Thymus (tissue), 11 donors: ENCODE measurements around the gene RAP1GAP. TPM values are rescaled to one million over a fixed set of nuclear protein-coding genes. Genes with fewer than 3 reads are reported as not detected.

ENCODE experiments used
- DNase-seq, 9 donors: peaks; one replicate each; pipeline ENCODE4 v3.0.0-alpha.2; 2013; ENCODE audit warnings: low spot score in 9 of 9, low read depth in 6 of 9, missing footprints in 1 of 9
- H3K27ac ChIP-seq, 2 donors: one replicate each; pipeline ENCODE4 v1.5.1; 2013; ENCODE audit warnings: control low read depth in 1 of 2, low read depth in 1 of 2, low read length in 1 of 2, mild to moderate bottlenecking in 1 of 2, moderate library complexity in 1 of 2
- H3K27me3 ChIP-seq, 2 donors: one replicate each; pipeline ENCODE4 v1.5.1; 2013; ENCODE audit warnings: low read length in 1 of 2; ENCODE audit not compliant: control insufficient read depth in 2 of 2, insufficient read depth in 1 of 2
- H3K36me3 ChIP-seq, 2 donors: one replicate each; pipeline ENCODE4 v1.5.1; 2013; ENCODE audit warnings: low read length in 1 of 2, mild to moderate bottlenecking in 1 of 2, moderate library complexity in 1 of 2; ENCODE audit not compliant: control insufficient read depth in 2 of 2, insufficient read depth in 2 of 2
- H3K4me1 ChIP-seq, 2 donors: one replicate each; pipeline ENCODE4 v1.5.1; 2013; ENCODE audit warnings: low read length in 2 of 2; ENCODE audit not compliant: control insufficient read depth in 2 of 2, insufficient read depth in 2 of 2
- H3K4me3 ChIP-seq, 2 donors: one replicate each; pipeline ENCODE4 v1.5.1; 2013; ENCODE audit warnings: low read length in 2 of 2, control low read depth in 1 of 2, mild to moderate bottlenecking in 1 of 2
- H3K9me3 ChIP-seq, 2 donors: one replicate each; pipeline ENCODE4 v1.5.1; 2013; ENCODE audit warnings: low read length in 1 of 2, mild to moderate bottlenecking in 1 of 2; ENCODE audit not compliant: control insufficient read depth in 2 of 2, insufficient read depth in 1 of 2
- WGBS: extraction: QIAGEN DNeasy Blood & Tissue Kit; methylation state at CpG from one replicate; pipeline ENCODE4 v1.1.7; 2013; 5-methylcytosine and 5-hydroxymethylcytosine counted together
- polyA plus RNA-seq: library from polyadenylated mRNA; stranded (reverse); fragments of 200-250 nt; gene quantifications from one replicate; pipeline ENCODE4 v1.2.3, GENCODE V29; 2013
- total RNA-seq: library from RNA; stranded (reverse); fragments of 120-200 nt; gene quantifications from one replicate; pipeline ENCODE4 v1.2.4, GENCODE V29; 2013
- donor health status: healthy.

Gene RAP1GAP
- total and polyA plus RNA-seq, 2 donors: 1.6 to 3.5 TPM

DNA sequence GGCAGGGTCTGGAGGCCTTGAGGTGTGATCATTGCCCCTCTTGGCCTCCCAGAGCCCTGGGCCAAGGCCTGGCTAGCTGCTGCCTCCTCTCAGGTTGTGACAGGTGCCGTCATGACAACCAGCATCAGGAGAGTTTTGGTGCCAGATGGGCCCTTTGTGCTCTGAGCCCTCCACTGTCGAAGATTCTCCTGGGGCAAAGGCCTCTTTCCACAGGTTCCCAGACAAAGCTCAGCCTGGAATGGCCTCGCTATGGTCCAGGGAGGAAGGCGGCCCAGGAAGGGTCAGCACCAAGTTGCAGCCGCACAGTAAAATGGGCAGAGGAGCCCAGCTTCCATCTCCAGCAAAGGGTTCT lies 81.6 kb downstream of the RAP1GAP start:
- Histone ChIP-seq H3K27me3 (peaks cover 0 to 9% of the 10 kb centered on the region in 2 donors), H3K27ac (no peak overlapping the region), H3K36me3 (no peaks in the 10 kb centered on the region), H3K4me1 (no peaks in the 10 kb centered on the region), H3K9me3 (no peaks in the 10 kb centered on the region), H3K4me3 (no peak overlapping the region)
- WGBS: 76% methylated on average over 5 of the region's 5 CpGs
- no peak for DNase-seq

DNA sequence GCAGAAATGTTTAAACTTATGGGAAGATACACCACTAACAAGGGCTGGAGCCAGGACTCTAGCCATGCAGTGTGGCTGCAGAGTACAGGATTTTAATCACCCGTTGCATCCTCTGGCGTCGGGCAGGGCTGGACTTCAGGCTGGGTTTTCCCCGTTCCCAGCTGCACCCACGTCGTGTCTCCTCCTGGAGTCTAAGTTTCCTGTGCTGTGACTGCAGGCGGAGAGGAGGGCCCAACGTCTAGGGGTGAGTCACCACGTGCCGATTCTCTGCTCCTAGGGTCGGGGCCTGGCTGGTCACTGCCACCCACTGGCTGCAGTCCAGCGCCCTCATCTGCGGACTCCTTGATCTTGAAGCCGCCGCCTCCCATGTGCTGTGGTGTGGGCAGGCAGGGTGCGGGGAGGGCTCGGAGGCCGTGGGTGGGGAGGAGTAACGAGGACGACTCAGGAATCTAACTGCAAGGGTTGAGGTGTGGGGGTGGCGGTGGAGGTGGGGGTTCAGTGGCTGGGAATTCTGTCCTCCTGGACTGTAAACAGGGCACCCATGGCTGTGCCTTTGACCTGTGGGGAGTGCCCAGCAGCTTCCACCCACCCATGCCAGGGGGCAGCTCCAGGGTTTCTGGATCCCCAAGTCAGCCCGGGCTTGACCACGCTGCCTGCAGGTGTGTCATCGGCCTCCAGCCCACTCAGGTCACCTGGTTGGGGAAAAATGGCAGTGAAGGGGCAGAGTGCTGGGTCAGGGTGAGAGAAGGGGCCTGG lies 82.1 kb downstream of the RAP1GAP start:
- peaks cover 0 to 9% of the 10 kb centered on the region in 2 donors for H3K27me3 ChIP-seq
- no peaks in the 10 kb centered on the region for H3K36me3 ChIP-seq
- WGBS: 71% methylated on average over 24 of the region's 24 CpGs
- no peak for DNase-seq
- no peak overlapping the region for H3K27ac ChIP-seq
- H3K4me3 ChIP-seq: no peak overlapping the region
- H3K9me3 ChIP-seq: no peaks in the 10 kb centered on the region
- no peaks in the 10 kb centered on the region for H3K4me1 ChIP-seq

DNA sequence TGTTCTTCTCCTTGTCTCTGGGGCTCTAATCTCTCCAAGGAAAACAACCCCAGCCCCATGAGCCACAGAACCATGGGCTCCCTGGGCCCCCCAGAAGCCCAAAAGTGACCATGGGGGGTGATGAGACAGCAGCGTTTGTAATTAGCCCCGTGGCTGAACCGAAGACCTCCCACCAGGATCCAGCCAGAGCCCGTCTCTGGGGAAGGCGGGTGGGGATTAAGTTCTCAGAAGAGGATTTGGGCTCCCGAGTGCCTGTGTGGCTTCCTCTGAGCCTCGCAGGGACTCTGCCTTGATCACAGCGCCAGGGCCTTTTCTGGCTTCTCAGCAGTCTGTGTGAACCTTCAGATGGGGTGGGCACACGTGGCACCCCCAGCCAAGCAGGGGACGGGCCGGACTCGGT lies 82.9 kb downstream of the RAP1GAP start:
- Histone ChIP-seq H3K27me3 (peaks cover 0 to 9% of the 10 kb centered on the region in 2 donors), H3K4me3 (no peak overlapping the region), H3K4me1 (no peaks in the 10 kb centered on the region), H3K9me3 (no peaks in the 10 kb centered on the region), H3K27ac (no peak overlapping the region), H3K36me3 (no peaks in the 10 kb centered on the region)
- no peak for DNase-seq
- 84% methylated on average over 12 of the region's 12 CpGs for WGBS

DNA sequence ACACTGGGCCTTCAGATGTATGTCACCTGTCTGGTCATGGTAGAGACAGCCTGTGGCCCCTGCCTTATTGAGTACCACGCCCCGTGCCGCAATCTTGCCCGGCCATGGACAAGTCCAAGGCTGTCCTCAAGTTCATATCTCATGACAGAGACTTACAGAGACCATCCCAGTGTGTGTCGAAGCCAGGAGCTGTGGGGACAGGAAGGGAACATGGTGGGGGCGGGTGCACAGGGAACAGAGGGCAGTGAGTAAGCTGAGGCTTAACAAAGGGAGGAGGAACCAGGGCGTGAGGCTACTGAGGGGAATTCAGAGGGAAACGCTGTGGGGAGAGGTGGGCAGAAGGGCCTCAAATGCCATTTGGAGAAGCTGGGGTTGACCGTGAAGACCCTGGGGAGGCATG lies 84.1 kb downstream of the RAP1GAP start:
- WGBS: 92% methylated on average over 9 of the region's 9 CpGs
- H3K27ac ChIP-seq: no peak overlapping the region
- no peaks in the 10 kb centered on the region for H3K36me3 ChIP-seq
- no peaks in the 10 kb centered on the region for H3K4me1 ChIP-seq
- no peak overlapping the region for H3K4me3 ChIP-seq
- DNase-seq: no peak
- H3K9me3 ChIP-seq: no peaks in the 10 kb centered on the region
- peaks cover 0 to 4% of the 10 kb centered on the region in 2 donors for H3K27me3 ChIP-seq

DNA sequence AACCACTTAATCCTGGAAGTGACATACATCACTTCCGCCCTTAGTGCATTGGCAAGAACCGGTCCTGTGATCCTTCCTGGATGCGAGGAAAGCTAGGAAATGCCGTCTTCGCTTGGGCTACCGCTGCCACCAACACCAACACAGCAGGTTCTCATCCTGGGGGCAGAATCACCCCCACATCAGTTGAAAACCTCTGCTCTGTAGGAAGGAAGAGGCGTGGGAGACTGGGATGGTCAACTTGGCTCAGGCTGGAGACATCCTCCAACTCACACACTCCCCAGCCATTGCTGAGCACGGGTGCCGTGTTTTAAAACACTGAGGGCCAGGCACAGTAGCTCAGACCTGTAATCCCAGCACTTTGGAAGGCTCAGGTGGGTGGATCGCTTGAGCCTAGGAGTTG lies 85.1 kb downstream of the RAP1GAP start:
- Histone ChIP-seq H3K27ac (no peak overlapping the region), H3K4me3 (no peak overlapping the region), H3K36me3 (no peaks in the 10 kb centered on the region), H3K4me1 (no peaks in the 10 kb centered on the region), H3K27me3 (peaks cover 0 to 2% of the 10 kb centered on the region in 2 donors), H3K9me3 (no peaks in the 10 kb centered on the region)
- WGBS: 81% methylated on average over 10 of the region's 10 CpGs
- DNase-seq: no peak

DNA sequence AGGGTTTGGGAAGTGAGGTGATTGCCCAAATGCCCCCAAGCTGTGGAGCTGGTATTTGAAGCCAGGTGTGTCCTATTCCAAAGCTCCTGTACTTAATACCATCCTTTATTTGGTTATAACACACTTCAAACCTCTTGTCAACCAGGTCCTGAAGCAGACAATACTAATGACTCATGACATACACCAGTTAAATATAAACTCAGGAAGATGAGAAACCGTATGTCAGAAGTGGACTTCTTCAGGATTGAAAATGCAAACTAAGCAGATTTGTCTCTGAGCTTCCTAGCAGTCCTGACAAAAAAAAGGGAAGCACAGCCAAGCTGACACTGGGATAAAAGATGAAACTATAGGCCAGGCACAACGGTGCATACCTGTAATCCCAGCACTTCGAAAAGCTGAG lies 89.4 kb downstream of the RAP1GAP start:
- WGBS: 71% methylated on average over 3 of the region's 3 CpGs
- Histone ChIP-seq H3K36me3 (no peaks in the 10 kb centered on the region), H3K27ac (no peak overlapping the region), H3K27me3 (peaks cover 0 to 11% of the 10 kb centered on the region in 2 donors), H3K9me3 (no peaks in the 10 kb centered on the region), H3K4me1 (no peaks in the 10 kb centered on the region), H3K4me3 (no peak overlapping the region)
- no peak for DNase-seq

DNA sequence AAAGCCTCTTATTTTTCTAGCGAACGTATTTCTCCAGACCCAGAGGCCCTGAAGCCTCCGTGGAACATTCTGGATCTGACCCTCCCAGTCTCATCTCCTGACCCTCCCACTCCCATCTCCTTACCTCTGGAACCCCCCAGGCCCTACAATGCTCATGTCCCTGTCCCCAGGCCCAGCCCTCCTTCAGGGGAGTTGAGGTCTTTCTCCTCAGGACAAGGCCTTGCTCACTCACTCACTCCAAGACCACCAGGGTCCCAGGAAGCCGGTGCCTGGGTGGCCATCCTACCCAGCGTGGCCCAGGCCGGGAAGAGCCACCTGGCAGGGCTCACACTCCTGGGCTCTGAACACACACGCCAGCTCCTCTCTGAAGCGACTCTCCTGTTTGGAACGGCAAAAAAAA lies 91.2 kb downstream of the RAP1GAP start:
- no peak for DNase-seq
- 93% methylated on average over 9 of the region's 9 CpGs for WGBS
- H3K4me1 ChIP-seq: peaks cover 0 to 2% of the 10 kb centered on the region in 2 donors
- H3K36me3 ChIP-seq: no peaks in the 10 kb centered on the region
- H3K9me3 ChIP-seq: no peaks in the 10 kb centered on the region
- no peak overlapping the region for H3K27ac ChIP-seq
- no peak overlapping the region for H3K4me3 ChIP-seq
- H3K27me3 ChIP-seq: peaks cover 0 to 26% of the 10 kb centered on the region in 2 donors

DNA sequence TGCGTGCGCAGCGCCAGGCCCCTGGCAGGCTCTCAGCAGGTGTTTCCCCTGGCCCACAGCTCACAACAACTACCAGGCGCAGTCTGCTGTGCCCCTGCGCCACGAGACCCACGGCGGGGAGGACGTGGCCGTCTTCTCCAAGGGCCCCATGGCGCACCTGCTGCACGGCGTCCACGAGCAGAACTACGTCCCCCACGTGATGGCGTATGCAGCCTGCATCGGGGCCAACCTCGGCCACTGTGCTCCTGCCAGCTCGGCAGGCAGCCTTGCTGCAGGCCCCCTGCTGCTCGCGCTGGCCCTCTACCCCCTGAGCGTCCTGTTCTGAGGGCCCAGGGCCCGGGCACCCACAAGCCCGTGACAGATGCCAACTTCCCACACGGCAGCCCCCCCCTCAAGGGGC lies 91.8 kb downstream of the RAP1GAP start:
- no peaks in the 10 kb centered on the region for H3K36me3 ChIP-seq
- H3K27me3 ChIP-seq: peaks cover 0 to 28% of the 10 kb centered on the region in 2 donors
- WGBS: 88% methylated on average over 26 of the region's 26 CpGs
- H3K27ac ChIP-seq: no peak overlapping the region
- no peaks in the 10 kb centered on the region for H3K9me3 ChIP-seq
- no peak for DNase-seq
- H3K4me1 ChIP-seq: peaks cover 0 to 2% of the 10 kb centered on the region in 2 donors
- no peak overlapping the region for H3K4me3 ChIP-seq

DNA sequence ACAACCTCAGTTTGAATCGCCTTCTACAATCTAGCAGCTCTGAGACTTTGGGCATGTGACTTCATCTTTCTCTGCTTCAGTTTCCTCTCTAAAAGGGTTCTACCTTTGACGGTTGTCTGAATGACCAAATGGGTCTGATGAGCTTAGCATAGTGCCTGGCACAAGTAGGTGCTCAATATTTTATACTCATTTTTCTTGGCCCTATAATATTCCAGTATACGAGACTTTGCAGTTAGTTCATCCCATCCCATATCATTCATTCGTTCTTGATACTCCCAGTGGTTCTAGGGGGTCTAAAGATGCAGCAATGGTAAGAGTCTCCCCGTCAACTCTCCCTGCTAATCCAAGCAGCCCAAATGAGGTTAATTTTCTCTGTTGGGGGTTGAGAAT lies 92.4 kb downstream of the RAP1GAP start:
- Histone ChIP-seq H3K4me1 (peaks cover 0 to 2% of the 10 kb centered on the region in 2 donors), H3K27me3 (peaks cover 0 to 28% of the 10 kb centered on the region in 2 donors), H3K9me3 (no peaks in the 10 kb centered on the region), H3K36me3 (no peaks in the 10 kb centered on the region), H3K4me3 (no peak overlapping the region), H3K27ac (no peak overlapping the region)
- no peak for DNase-seq
- WGBS: 95% methylated on average over 5 of the region's 5 CpGs
